Metanephros (tissue), 2 donors: ENCODE data around the gene FTH1. TPM values are rescaled to one million over a fixed set of nuclear protein-coding genes. Genes with fewer than 3 reads are reported as not detected.

Source experiments
- small RNA-seq: library from RNA; depleted of rRNA; stranded (forward); fragments of <200 nt; gene quantifications from one replicate; pipeline ENCODE3, GENCODE V24; 2014; ENCODE audit warnings: low replicate concordance
- total RNA-seq: library from RNA; depleted of rRNA; stranded (reverse); fragments of >200 nt; gene quantifications from one replicate; pipeline ENCODE4 v1.2.3, GENCODE V29; 2014

Gene FTH1
- 658 TPM for total RNA-seq

DNA sequence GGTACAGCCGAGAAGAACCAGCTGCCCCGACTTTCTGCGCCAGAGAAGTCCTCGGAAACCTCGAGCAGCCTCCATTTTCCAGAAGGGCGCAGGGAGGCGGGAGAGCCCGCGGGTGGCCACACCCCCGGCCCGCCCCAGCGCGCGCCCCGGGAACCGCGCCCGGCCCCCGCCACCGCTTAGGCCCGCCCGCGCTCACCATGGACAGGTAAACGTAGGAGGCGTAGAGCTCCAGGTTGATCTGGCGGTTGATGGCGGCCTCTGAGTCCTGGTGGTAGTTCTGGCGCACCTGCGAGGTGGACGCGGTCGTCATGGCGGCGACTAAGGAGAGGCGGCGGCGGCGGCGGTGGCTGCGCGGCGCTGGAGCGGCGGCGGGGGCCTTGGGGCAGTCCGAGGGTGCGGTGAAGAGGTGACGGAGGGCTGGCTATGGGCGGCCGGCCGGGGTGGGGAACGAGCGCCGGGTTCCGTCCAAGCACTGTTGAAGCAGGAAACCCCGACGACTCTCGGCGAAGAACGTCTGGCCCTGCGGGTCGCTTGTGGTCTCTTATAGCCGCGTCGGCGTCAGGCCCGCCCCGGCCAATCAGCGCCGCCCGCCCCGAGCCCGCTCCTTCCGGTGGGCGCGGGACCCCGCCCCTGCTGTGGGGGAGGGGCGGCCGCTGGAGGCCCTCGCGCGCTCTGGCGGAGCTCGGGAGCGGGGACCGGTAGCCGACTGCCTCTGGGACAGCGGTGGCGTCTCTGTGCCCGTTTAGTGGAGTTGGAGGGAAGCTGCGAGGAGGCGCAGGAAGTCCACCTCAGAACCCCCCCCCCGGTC is at the start of gene FTH1:
FTH1 (minus strand) TSS at position 519 of the 808 bp plus-strand sequence; CDS start at position 310, 209 bp downstream.

GRCh38 chr11:61950035-61950547 is 17.3 kb downstream of the FTH1 start, which contains the start of gene BEST1:
BEST1 (plus strand) TSS chr11:61950351; CDS start chr11:61951807, 1,456 bp downstream.

DNA sequence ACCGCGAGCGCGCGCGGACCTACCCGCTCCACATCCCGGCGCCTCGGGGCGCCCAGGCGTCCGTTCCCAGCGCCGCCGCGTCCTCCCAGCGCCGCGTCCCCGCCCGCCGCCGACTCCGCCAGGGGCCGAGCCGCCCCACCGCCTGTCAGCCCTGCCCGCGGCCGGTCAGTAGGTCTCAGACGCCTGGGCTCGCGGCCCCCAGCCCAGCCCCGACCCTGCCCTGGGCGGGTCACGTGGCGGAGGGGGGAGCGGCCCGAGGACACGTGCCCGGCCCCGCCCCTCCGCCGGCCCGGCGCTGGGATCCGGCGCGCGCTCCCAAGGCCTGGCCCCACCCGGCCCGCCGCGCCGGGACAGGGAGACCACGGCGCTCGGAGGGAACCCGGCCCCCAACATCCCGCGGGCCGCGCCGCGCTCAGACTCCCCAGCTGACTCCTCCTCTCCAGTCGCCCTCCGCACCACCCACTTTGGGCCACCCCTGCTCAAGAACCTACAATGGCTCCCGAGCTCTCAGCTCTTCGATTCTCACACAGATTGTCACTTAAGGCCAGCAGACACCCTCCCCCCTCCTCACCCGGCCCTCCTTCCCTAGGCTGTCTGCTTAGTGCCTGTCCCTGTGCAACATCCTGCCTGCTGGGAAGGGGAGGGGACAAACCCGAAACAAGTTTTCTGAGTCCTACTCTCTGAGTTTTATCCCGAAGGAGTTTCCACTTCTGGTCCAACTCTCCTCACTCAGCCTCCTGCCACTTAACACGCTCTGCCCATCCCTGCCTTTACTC is 49.9 kb downstream of the FTH1 start, which contains the start of gene RAB3IL1:
RAB3IL1 (minus strand) TSS at position 233 of the 776 bp plus-strand sequence; CDS start at position 34, 199 bp downstream.

Small RNA genes within 50 kb of the gene (small RNA-seq; reads per million reads assigned to genes)
- not detected for gene RNU6-1243P

Other genes starting within 250 kb of the FTH1 start
- gene MYRF, start 215.0 kb downstream of the FTH1 start, total RNA-seq, result 12.7 TPM
- gene TMEM258, start 175.0 kb downstream of the FTH1 start, total RNA-seq, result 117 TPM
- 22.5 TPM for gene FEN1, start 174.7 kb downstream of the FTH1 start, total RNA-seq
- 25.9 TPM for gene FADS1, start 150.6 kb downstream of the FTH1 start, total RNA-seq
- gene FADS2, start 139.3 kb downstream of the FTH1 start, total RNA-seq, result 35.3 TPM
- gene FADS3, start 76.1 kb downstream of the FTH1 start, total RNA-seq, result 17.5 TPM
- gene RAB3IL1, start 50.1 kb downstream of the FTH1 start, total RNA-seq, result 22.1 TPM
- gene BEST1, start 17.3 kb downstream of the FTH1 start, total RNA-seq, result 1.9 TPM
- gene INCENP, start 156.4 kb upstream of the FTH1 start, total RNA-seq, result 20.1 TPM
- gene SCGB1D1, start 222.6 kb upstream of the FTH1 start, total RNA-seq, result not detected
- gene SCGB2A1, start 241.0 kb upstream of the FTH1 start, total RNA-seq, result not detected